ENCODE results near the gene TCAF2. TPM values are rescaled to one million over a fixed set of nuclear protein-coding genes. Genes with fewer than 3 reads are reported as not detected.
"Not testable (repeated sequence)": the region's sequence is repeated elsewhere in the genome, so short reads cannot be mapped to it uniquely, and the experiment has no call there.

Gene TCAF2
- total and polyA plus RNA-seq, 2 of the 8 experiments (the other 6 are each of a cell fraction or from before 2014, with no cell fraction given) = 0.06 to 0.20 TPM

- not testable (repeated sequence) for FAIRE-seq
Measured at GRCh38 chr7:143621175-143621574, 401 bp downstream of the TCAF2 start.

GRCh38 chr7:143622130-143622529 is 1.4 kb downstream of the TCAF2 start:
- H2BK12ac ChIP-seq (ENCODE audit: low read depth, low read length); H3K4me1 ChIP-seq (replicated peaks in 1 of 4; ENCODE audit: control insufficient read depth in 3 of 4, insufficient read depth in 4 of 4, low read length in 3 of 4); CTCF ChIA-PET (ENCODE audit: partially characterized antibody); H2AFZ ChIP-seq (ENCODE audit: low read length); POLR2A ChIA-PET (ENCODE audit: partially characterized antibody); H3K79me1 ChIP-seq (ENCODE audit: low read depth, low read length); H3K4me3 ChIP-seq (ENCODE audit: extremely low read depth in 1 of 4, insufficient read depth in 2 of 4, low read depth in 3 of 4, low read length in 4 of 4); H3K27me3 ChIP-seq (replicated peaks in 1 of 4; ENCODE audit: control insufficient read depth in 3 of 4, extremely low read depth in 1 of 4, insufficient read depth in 3 of 4, low read length in 3 of 4); H3K36me3 ChIP-seq (ENCODE audit: control insufficient read depth in 2 of 4, insufficient read depth in 4 of 4, low read length in 3 of 4); H4K8ac ChIP-seq (ENCODE audit: extremely low read depth, insufficient read depth, low read length); H4K20me1 ChIP-seq (replicated peaks in 1 of 2; ENCODE audit: control insufficient read depth in 1 of 2, insufficient read depth in 2 of 2, low read length in 2 of 2); H3K4me2 ChIP-seq (ENCODE audit: insufficient read depth in 1 of 2, low read depth in 2 of 2, low read length in 2 of 2); H3K4ac ChIP-seq (replicated peaks; ENCODE audit: insufficient read length, low read depth, low read length); H3K23me2 ChIP-seq (ENCODE audit: low read depth, low read length); FAIRE-seq; H3K14ac ChIP-seq (ENCODE audit: insufficient read length); H4K5ac ChIP-seq (ENCODE audit: insufficient read length, low read depth, low read length); H2BK15ac ChIP-seq (ENCODE audit: low read length); H2BK120ac ChIP-seq (replicated peaks; ENCODE audit: low read depth, low read length); H3K27ac ChIP-seq (ENCODE audit: low read depth, low read length); H3K9ac ChIP-seq (replicated peaks in 1 of 4; ENCODE audit: extremely low read depth in 1 of 4, low read depth in 3 of 4, low read length in 3 of 4); H4K91ac ChIP-seq (replicated peaks; ENCODE audit: insufficient read length, low read length); H3K23ac ChIP-seq (ENCODE audit: insufficient read length); H2BK20ac ChIP-seq (ENCODE audit: low read length); DNase-seq (ENCODE audit: low read depth in 1 of 2, low spot score in 2 of 2); H3K79me2 ChIP-seq (ENCODE audit: control insufficient read depth in 1 of 2, insufficient read depth in 2 of 2, low read length in 2 of 2); H3K9me3 ChIP-seq (ENCODE audit: insufficient read depth in 2 of 2, low read depth in 1 of 2, low read length in 1 of 2); H2BK5ac ChIP-seq (ENCODE audit: low read depth, low read length); H2AK5ac ChIP-seq (ENCODE audit: low read depth, low read length); H3K18ac ChIP-seq (ENCODE audit: extremely low read depth, low read length); H3K56ac ChIP-seq (replicated peaks; ENCODE audit: insufficient read length, low read depth, low read length): not testable (repeated sequence)
- no CpG with 5 or more reads among the region's 17 CpGs for WGBS, 2 experiments (ENCODE audit: extremely low coverage in 1 of 2, insufficient coverage in 1 of 2, insufficient read length in 1 of 2, insufficient replicate concordance in 2 of 2, low coverage in 1 of 2, low lambda C conversion rate in 2 of 2, missing lambda C conversion rate in 1 of 2)

More at GRCh38 chr7:143621175-143621574, 401 bp downstream of the TCAF2 start:
- CTCF ChIA-PET (ENCODE audit: partially characterized antibody); H3K4me2 ChIP-seq (ENCODE audit: insufficient read depth in 1 of 2, low read depth in 2 of 2, low read length in 2 of 2); H3K27me3 ChIP-seq (replicated peaks in 1 of 4; ENCODE audit: control insufficient read depth in 3 of 4, extremely low read depth in 1 of 4, insufficient read depth in 3 of 4, low read length in 3 of 4); DNase-seq (ENCODE audit: low read depth in 1 of 2, low spot score in 2 of 2); H3K79me1 ChIP-seq (ENCODE audit: low read depth, low read length); H2BK5ac ChIP-seq (ENCODE audit: low read depth, low read length); H3K56ac ChIP-seq (replicated peaks; ENCODE audit: insufficient read length, low read depth, low read length); H3K23ac ChIP-seq (ENCODE audit: insufficient read length); H2BK12ac ChIP-seq (ENCODE audit: low read depth, low read length); H3K18ac ChIP-seq (ENCODE audit: extremely low read depth, low read length); H2AK5ac ChIP-seq (ENCODE audit: low read depth, low read length); H3K14ac ChIP-seq (ENCODE audit: insufficient read length); H3K4me1 ChIP-seq (replicated peaks in 1 of 4; ENCODE audit: control insufficient read depth in 3 of 4, insufficient read depth in 4 of 4, low read length in 3 of 4); H3K27ac ChIP-seq (ENCODE audit: low read depth, low read length); H2AFZ ChIP-seq (ENCODE audit: low read length); H4K91ac ChIP-seq (replicated peaks; ENCODE audit: insufficient read length, low read length); H2BK20ac ChIP-seq (ENCODE audit: low read length); H2BK15ac ChIP-seq (ENCODE audit: low read length); H3K23me2 ChIP-seq (ENCODE audit: low read depth, low read length); H3K9ac ChIP-seq (replicated peaks in 1 of 4; ENCODE audit: extremely low read depth in 1 of 4, low read depth in 3 of 4, low read length in 3 of 4); H4K20me1 ChIP-seq (replicated peaks in 1 of 2; ENCODE audit: control insufficient read depth in 1 of 2, insufficient read depth in 2 of 2, low read length in 2 of 2); H4K8ac ChIP-seq (ENCODE audit: extremely low read depth, insufficient read depth, low read length); POLR2A ChIA-PET (ENCODE audit: partially characterized antibody); H3K4me3 ChIP-seq (ENCODE audit: extremely low read depth in 1 of 4, insufficient read depth in 2 of 4, low read depth in 3 of 4, low read length in 4 of 4); H4K5ac ChIP-seq (ENCODE audit: insufficient read length, low read depth, low read length); H3K4ac ChIP-seq (replicated peaks; ENCODE audit: insufficient read length, low read depth, low read length); H2BK120ac ChIP-seq (replicated peaks; ENCODE audit: low read depth, low read length); H3K36me3 ChIP-seq (ENCODE audit: control insufficient read depth in 2 of 4, insufficient read depth in 4 of 4, low read length in 3 of 4); H3K79me2 ChIP-seq (ENCODE audit: control insufficient read depth in 1 of 2, insufficient read depth in 2 of 2, low read length in 2 of 2); H3K9me3 ChIP-seq (ENCODE audit: insufficient read depth in 2 of 2, low read depth in 1 of 2, low read length in 1 of 2): not testable (repeated sequence)
- no CpG with 5 or more reads among the region's 16 CpGs for WGBS, 2 experiments (ENCODE audit: extremely low coverage in 1 of 2, insufficient coverage in 1 of 2, insufficient read length in 1 of 2, insufficient replicate concordance in 2 of 2, low coverage in 1 of 2, low lambda C conversion rate in 2 of 2, missing lambda C conversion rate in 1 of 2)

Measured in H1 (cell line).